Epithelial cell of prostate (primary cell): ENCODE measurements around the gene CD180.

Experiments
- DNase-seq: peaks from one replicate; pipeline ENCODE4 v3.0.0-alpha.2; 2011; ENCODE audit warnings: low read depth, low spot score
- H3K27ac ChIP-seq: fragments of 450-650 bp; 2 replicates; pipeline ENCODE4 v1.5.1; 2017; ENCODE audit warnings: mild to moderate bottlenecking

CD180 gene

DNA sequence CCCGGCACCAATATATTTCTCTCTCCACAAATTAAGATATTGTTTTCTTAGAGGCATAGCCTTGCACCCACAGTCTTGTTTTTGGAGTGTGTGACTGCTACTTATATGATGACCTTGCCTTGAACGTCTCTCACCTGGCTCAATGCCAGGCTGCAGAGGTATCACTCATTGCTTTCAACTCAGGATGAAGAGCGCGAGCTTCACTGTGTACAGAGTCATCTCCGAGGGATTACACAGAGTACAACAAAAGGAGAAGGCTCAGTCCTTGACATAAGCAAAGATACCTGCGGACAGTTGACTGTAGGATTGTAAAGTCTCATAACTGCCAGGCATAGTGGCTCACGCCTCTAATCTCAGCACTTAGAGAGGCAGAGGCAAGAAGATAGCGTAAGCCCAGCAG is 53.8 kb downstream of the CD180 start:
- H3K27ac ChIP-seq = no peak overlapping the region
- no peak for DNase-seq

- DNase-seq = no peak
- no peak overlapping the region for H3K27ac ChIP-seq
Measured at GRCh38 chr5:67141644-67142043, 55.0 kb downstream of the CD180 start.

GRCh38 chr5:67140413-67140812 is 56.2 kb downstream of the CD180 start:
- no peak overlapping the region for H3K27ac ChIP-seq

DNA sequence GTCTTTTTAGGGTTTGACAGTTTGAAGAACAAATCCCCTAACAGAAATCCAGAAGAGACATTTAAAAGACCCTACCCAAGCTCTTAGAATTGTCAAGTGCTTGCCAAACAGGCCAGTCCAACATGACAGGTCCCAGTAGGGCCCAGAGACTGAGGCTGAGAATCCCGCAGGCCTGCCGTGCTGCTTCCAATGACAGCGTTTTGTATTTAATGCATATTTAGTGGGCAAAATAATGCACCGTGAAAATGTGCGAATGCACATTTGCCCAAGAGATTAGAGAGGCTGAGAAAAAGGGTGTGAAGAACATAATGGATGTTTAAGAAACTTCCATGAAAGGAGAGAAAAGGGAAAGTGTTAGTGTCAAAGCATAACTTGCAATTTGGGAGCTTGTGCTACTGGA is 57.6 kb downstream of the CD180 start:
- no peak overlapping the region for H3K27ac ChIP-seq
- DNase-seq = no peak

More at GRCh38 chr5:67140413-67140812, 56.2 kb downstream of the CD180 start:
- no peak for DNase-seq

DNA sequence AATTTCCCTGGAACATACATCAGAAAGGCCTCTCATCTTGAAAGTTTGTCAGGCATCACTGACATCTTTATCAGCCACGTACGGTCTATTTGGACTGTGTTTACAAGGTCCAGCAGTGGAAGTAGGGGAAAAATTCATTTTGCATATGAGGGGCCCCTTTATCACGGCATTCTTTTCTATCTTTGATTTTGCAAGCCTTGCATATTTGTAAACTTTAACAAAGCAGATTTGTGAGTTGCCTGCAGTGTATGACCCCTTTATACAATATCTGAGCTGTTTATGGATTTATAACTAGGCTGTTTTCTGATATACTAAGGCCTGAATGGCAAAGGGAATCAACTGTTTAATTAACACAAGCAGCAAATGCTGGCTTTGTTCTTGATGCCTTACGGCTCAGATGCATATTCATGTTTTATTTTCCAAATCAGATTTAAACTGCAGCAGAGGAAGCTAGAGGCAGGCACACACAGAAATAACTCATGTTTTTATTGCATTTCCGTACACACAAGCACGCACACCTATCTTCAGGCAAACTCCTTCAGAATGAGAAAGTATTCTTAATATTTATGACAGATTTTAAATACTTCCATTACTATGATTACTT is 61.1 kb downstream of the CD180 start:
- no peak overlapping the region for H3K27ac ChIP-seq
- DNase-seq = no peak

DNA sequence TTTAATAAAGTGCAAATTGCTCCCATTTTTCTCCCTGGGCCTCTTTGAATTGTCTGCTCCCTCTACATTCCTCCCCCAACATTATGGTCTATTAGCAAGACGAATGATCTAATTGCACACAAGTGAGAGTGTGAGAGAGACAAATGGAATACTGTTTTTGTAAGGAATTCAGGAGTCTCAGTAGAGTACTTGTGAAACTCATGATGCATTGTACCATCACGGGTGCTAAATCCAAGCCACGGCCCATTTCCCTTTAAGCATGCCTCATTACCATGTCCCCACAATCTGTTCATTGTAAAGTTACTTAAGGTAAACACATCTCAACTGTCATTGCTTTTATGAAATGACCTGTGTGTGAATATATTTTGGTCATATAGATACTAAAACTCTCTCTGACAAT is 62.8 kb downstream of the CD180 start:
- no peak for DNase-seq
- no peak overlapping the region for H3K27ac ChIP-seq

- DNase-seq = no peak
- no peak overlapping the region for H3K27ac ChIP-seq
Measured at GRCh38 chr5:67133217-67133616, 63.4 kb downstream of the CD180 start.

DNA sequence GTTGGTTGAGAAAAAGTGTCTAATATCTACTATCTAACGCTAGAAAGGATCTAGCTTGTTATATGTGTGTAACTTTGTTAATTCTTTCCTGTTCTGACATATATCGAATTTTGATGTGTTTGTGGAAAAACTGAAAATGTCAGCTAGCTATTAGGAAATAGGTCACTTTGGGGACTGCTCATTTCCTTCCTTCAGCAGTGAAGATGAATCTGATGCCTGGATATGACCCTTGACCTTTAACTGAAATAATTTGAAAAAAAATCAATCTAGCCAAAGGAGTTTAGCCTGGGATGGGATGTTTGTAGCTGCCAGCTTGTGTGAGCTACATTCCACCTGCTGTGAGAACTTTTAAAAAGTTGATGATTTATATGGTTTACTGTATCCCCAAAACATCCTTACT is 66.8 kb downstream of the CD180 start:
- no peak for DNase-seq
- H3K27ac ChIP-seq = no peak overlapping the region
